Muscle layer of duodenum (tissue), 2 donors: ENCODE results near the gene EIF2AK3.

Experiments
- H3K27ac ChIP-seq: one replicate; pipeline ENCODE4 v1.7.0; 2013; ENCODE audit warnings: mild to moderate bottlenecking, low read length
- H3K27me3 ChIP-seq: one replicate; pipeline ENCODE4 v1.7.0; 2013; ENCODE audit warnings: low read depth, mild to moderate bottlenecking, control low read depth, low read length
- H3K36me3 ChIP-seq, 2 donors: one replicate each; pipeline ENCODE4 v1.7.0; 2013; ENCODE audit warnings: low read length in 2 of 2, control low read depth in 1 of 2, mild to moderate bottlenecking in 1 of 2; ENCODE audit not compliant: insufficient read depth in 2 of 2, control insufficient read depth in 1 of 2
- H3K4me1 ChIP-seq, 2 donors: one replicate each; pipeline ENCODE4 v1.7.0; 2013; ENCODE audit warnings: low read length in 2 of 2, mild to moderate bottlenecking in 2 of 2, control low read depth in 1 of 2, moderate library complexity in 1 of 2; ENCODE audit not compliant: insufficient read depth in 2 of 2, control insufficient read depth in 1 of 2
- H3K4me3 ChIP-seq, 2 donors: one replicate each; pipeline ENCODE4 v1.7.0; 2013; ENCODE audit warnings: low read length in 2 of 2, low read depth in 1 of 2, mild to moderate bottlenecking in 1 of 2
- H3K9me3 ChIP-seq, 2 donors: one replicate each; pipeline ENCODE4 v1.7.0; 2013; ENCODE audit warnings: low read length in 2 of 2, control low read depth in 1 of 2, mild to moderate bottlenecking in 1 of 2; ENCODE audit not compliant: control insufficient read depth in 1 of 2
- donor health status: healthy.

The EIF2AK3 gene

DNA sequence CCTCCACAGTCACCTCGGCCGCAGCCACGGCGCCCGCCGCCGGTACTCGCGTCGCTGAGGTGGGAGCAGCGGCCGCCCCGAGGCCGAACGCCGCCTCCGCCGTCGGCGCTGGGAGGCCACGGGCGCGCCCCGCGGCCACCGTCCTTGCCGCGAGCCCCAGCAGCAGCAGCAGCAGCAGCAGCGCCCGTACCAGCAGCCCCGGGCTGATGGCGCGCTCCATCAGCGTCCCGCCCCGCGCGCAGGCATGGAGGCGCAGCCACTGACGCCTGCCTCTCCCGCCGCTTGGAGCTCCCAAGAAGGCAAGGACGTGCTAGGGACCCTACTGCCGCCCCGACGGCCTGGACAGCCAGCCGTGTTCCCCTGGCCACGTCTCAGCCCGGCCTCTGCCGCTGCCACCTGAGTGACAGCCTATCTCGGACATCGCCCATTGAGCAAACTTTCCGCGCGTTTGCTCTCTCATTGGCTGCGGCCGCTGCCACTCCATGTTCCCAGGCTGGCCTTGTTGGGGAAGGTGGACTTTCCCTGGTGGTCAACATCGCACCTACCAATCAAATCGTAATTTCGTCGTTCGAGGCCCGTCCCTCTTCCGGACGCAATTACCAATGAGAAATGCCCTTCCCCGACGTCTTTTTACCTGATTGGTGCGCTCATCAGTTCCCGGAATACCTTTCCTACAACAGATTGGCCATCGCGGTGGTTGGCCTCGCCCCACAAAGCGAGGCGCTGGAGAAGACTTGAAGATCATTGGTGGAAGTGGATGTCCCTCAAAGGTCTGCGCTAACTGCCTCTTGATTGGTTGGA is at the start of gene EIF2AK3:
Gene EIF2AK3 (minus strand): TSS at position 410 of the 801 bp plus-strand sequence. CDS start 190 bp downstream, at position 220.
- Histone ChIP-seq H3K4me1 (peaks cover 0 to 15% of the 10 kb centered on the region in 2 donors), H3K9me3 (no peaks in the 10 kb centered on the region)

DNA sequence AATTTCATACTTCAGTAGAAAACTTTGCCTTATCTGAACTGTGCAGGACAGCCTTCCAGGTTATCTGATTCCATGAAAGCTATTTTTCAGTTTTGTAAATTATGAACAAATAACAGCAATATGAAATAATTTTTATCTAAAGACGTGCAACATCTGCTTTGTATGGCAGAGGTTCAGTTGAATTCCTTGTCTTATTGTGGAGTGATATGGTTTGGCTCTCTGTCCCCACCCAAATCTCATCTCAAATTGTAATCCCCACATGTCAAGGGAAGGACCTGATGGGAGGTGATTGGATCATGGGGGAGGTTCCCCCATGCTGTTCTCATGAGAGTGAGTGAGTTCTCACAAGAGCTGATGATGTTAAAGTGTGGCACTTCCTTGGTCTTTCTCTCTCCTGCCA is 46.1 kb upstream of the EIF2AK3 start:
- Histone ChIP-seq H3K4me3 (no peak overlapping the region), H3K27me3 (no peaks in the 10 kb centered on the region), H3K36me3 (no peaks in the 10 kb centered on the region), H3K4me1 (no peaks in the 10 kb centered on the region), H3K9me3 (no peaks in the 10 kb centered on the region), H3K27ac (no peak overlapping the region)

More for the DNA sequence above, at the start of gene EIF2AK3:
- H3K4me3 ChIP-seq, result peak within 1 kb of the TSS; percentile 65 to 84
- peaks cover 0 to 4% of the 10 kb centered on the region in 2 donors for H3K36me3 ChIP-seq
- H3K27me3 ChIP-seq, result no peaks in the 10 kb centered on the region
- peak within 1 kb of the TSS; percentile 98 for H3K27ac ChIP-seq

DNA sequence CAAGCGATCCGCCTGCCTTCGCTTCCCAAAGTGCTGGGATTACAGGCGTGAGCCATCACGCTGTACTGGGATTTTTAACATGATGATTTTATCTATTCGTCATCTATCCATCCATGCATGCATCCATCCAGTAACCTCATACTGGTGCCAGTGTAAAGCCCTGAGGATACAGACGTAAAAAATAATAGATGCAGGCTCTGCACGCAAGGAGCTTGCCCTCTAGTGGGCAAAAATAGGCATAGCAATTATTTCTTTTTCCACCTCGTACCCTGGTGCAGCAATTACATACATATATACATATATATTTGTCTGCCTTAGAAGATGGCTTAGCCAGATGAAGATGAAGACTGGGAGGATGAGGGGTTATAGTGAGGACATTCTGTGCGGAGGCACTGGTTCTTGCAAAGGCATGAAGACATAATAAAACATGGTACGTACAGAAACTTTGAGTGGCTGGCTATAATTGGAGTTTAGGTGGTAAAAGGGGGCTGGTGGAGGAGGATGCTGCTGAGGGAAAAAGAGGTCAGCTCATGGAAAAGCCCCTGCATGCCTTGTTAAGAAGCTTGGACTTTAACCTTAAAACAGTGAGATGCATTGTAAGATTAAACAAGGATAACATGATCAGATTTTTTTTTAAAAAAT is 44.6 kb upstream of the EIF2AK3 start:
- Histone ChIP-seq H3K27me3 (no peaks in the 10 kb centered on the region), H3K4me3 (no peak overlapping the region), H3K36me3 (no peaks in the 10 kb centered on the region), H3K4me1 (no peaks in the 10 kb centered on the region), H3K9me3 (no peaks in the 10 kb centered on the region), H3K27ac (no peak overlapping the region)

DNA sequence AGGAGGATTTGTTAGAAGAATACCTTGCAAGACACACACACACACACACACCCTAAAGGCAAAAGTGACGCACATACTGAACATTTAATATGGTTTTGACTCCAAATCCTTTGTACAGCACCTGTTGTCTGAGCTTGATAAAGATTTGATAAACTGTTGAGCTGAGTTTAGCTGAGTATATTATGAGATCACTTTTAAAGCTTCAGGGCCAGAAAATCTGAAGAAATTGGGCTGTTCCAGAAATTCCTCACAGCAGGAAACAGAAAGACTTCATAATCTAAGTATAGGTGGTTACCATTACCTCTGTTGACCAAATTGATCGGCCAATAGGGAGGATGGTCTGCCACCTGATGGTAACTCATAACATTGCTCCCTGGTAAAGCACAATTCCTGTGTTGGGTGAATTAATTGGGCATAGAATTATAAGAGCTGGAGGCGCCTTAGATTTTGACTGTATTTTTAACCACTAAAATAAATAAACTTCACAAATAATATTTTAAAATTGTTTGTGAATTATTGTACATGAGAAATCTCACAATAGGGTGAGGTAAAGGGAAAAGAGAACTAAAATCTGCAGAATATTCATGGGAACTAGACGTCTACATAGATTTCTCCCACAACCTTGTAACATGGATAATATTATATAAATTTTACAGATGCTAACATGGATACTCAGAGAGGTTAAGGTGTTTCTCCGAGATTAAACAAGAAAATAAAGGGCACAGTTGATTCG is 42.4 kb upstream of the EIF2AK3 start:
- Histone ChIP-seq H3K36me3 (no peaks in the 10 kb centered on the region), H3K27ac (no peak overlapping the region), H3K4me3 (no peak overlapping the region), H3K27me3 (no peaks in the 10 kb centered on the region), H3K9me3 (no peaks in the 10 kb centered on the region), H3K4me1 (no peaks in the 10 kb centered on the region)

DNA sequence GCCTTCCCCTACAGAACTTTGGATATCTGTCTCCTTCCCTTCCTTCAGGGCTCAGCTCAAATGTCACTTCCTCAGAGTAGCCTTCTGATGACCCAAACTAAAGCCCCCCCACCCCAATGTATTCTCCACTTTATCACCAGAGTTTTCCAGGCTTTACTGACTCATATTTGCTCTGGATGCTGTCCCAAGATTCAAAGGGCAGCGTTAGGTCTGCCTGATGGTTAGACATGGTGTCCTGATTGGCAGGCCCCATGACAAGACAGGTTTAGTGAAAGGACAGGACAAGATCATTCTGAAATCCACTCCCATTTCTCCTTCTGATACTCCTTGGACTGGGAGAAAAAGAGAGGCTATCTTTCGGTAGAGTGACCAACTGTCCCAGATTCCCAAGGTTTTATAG is 41.6 kb upstream of the EIF2AK3 start:
- no peaks in the 10 kb centered on the region for H3K27me3 ChIP-seq
- no peak overlapping the region for H3K4me3 ChIP-seq
- no peak overlapping the region for H3K27ac ChIP-seq
- H3K9me3 ChIP-seq, result no peaks in the 10 kb centered on the region
- H3K36me3 ChIP-seq, result no peaks in the 10 kb centered on the region
- no peaks in the 10 kb centered on the region for H3K4me1 ChIP-seq

DNA sequence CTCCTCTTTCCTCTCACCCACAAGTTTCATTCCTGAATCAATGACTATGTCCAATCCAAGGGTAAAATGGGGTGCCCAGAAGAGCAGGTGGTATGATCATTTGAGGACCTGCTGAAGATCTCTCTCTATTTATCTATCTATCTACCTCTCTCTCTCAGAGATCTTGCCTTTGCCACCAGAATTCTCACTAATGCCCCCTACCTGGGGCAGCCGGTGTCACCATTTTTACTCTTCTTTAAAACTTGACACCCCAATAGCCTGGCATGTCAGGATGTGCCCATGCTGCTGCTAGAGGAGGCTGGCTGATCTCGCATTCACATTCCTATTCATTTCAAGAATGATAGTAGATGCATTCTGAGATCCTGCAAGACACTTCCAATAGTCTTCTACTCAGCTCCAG is 40.0 kb upstream of the EIF2AK3 start:
- Histone ChIP-seq H3K27ac (no peak overlapping the region), H3K4me1 (no peaks in the 10 kb centered on the region), H3K9me3 (no peaks in the 10 kb centered on the region), H3K36me3 (no peaks in the 10 kb centered on the region), H3K27me3 (no peaks in the 10 kb centered on the region), H3K4me3 (no peak overlapping the region)

DNA sequence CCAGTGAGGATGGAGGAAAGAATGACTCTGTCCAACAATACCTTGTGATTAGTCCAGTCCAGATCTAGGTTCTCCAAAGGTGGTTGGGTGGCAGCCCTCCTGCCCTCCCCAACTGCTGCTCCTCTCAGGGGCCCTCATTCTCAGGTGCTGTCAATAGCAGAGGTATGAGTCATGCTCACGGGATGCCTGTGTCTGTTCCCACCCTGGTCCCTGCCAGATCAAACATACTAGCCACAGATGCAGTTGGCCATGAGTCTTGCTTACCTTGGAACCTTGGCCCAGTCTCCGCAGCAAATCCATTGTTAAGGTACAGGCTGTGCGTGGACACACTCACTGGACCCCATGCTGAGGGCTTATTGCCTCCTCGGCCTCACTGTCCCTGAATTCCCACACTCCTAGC is 39.3 kb upstream of the EIF2AK3 start:
- Histone ChIP-seq H3K27me3 (no peaks in the 10 kb centered on the region), H3K36me3 (no peaks in the 10 kb centered on the region), H3K27ac (no peak overlapping the region), H3K4me1 (no peaks in the 10 kb centered on the region), H3K4me3 (no peak overlapping the region), H3K9me3 (no peaks in the 10 kb centered on the region)

DNA sequence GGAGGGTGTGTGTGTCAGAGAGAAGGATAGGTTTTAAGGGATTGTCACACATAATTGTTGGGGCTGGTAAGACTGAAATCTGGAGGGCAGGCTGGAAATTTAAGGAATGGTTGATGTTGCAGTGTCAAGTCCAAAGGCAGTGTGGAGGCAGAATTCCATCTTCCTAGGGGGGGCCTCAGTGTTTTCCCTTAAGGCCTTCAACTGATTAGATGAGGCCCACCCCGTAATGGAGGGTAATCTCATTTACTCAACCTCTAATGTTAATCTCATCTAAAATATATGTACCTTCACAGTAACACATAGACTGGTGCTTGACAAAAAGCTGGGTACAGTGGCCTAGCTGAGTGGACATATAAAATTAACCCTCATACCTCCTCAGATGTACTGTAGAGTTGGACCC is 33.4 kb upstream of the EIF2AK3 start:
- Histone ChIP-seq H3K27ac (no peak overlapping the region), H3K27me3 (no peaks in the 10 kb centered on the region)

DNA sequence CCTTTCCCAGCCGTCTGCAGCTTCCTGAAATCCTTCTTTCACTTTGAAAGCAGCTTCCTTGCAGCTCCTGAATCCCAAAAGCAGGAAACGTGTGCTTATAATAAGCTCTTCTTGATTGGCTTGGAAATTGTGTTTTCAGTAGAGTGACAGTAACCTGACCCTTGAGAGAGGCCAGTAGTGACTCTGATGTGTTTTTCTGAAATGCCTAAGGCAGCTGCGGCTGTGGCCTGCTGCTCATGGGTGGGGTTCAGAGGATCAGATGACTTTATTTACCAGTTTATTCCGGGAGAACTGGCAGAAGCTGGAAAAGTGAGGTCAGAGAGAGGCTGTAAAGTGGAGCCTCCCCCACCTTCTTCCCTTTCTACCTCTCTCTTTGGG is 32.3 kb upstream of the EIF2AK3 start:
- Histone ChIP-seq H3K27ac (peak overlapping the region; percentile 25), H3K9me3 (no peaks in the 10 kb centered on the region), H3K4me3 (no peak overlapping the region), H3K36me3 (no peaks in the 10 kb centered on the region), H3K4me1 (peaks cover 0 to 5% of the 10 kb centered on the region in 2 donors), H3K27me3 (no peaks in the 10 kb centered on the region)

More for the DNA sequence above, 33.4 kb upstream of the EIF2AK3 start:
- H3K9me3 ChIP-seq, result no peaks in the 10 kb centered on the region
- H3K4me3 ChIP-seq, result no peak overlapping the region
- peaks cover 0 to 5% of the 10 kb centered on the region in 2 donors for H3K4me1 ChIP-seq
- no peaks in the 10 kb centered on the region for H3K36me3 ChIP-seq

DNA sequence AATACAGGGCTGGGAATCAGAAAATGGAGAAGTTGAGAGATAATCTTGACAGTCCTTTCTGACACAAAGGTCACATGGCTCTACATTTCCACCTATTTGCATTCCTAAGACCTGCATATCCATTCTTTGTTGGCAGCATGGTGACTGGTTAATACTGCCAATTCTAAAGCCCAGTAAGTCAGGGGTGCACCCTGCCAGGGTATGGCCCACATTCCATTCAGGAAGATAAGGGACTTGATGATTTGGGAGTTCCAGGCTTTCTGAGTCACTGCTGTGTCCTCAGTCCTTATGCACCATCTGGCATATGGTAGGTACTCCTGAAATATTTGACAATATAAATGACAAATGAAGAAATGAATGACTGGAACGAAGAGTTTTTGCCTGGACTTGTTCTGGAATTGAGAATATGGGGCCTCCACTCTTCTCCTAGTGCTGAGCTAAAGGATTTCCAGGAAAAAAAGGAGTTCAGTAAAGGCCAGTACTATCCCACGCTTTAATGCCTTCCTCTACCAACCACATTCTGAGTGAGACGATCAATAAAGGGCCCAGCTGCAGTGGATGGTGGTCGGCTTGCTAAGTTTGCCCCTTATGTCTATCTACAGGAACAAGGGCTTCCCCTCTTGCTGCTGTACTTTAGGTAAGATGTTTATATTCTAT is 31.7 kb upstream of the EIF2AK3 start:
- no peak overlapping the region for H3K4me3 ChIP-seq
- H3K27me3 ChIP-seq, result no peaks in the 10 kb centered on the region
- no peaks in the 10 kb centered on the region for H3K9me3 ChIP-seq
- H3K27ac ChIP-seq, result peak overlapping the region; percentile 25
- peaks cover 0 to 5% of the 10 kb centered on the region in 2 donors for H3K4me1 ChIP-seq
- H3K36me3 ChIP-seq, result no peaks in the 10 kb centered on the region

DNA sequence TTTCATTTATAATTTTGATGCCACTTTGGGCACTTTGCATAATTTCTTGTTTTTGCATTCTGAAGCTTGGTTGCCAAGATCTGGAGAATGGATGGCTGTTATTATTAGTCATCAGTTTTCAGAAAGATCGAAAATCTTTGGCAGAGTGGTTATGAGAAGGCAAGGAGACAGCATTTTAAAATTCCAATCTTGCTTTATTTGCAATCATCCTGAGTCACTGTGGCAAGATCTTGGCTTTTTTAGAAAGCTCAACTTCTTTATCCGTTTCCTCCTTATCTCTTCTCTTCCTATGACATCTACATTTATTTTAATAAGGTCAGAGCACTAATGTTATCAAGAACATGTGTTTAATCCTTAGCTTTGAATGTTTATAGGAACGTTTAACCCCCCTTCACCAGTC is 31.1 kb upstream of the EIF2AK3 start:
- Histone ChIP-seq H3K4me3 (no peak overlapping the region), H3K4me1 (peaks cover 0 to 5% of the 10 kb centered on the region in 2 donors), H3K27me3 (no peaks in the 10 kb centered on the region), H3K36me3 (no peaks in the 10 kb centered on the region), H3K27ac (no peak overlapping the region), H3K9me3 (no peaks in the 10 kb centered on the region)
